Activated CD4-positive, alpha-beta T cell treated with anti-CD3 and anti-CD28 coated beads, Interleukin-2, amount 10 ng/mL, durations not matched to agents 7 days and 5 days (primary cell): ENCODE results near the gene CEP20. TPM values are rescaled to one million over a fixed set of nuclear protein-coding genes. Genes with fewer than 3 reads are reported as not detected.

Source experiments
- CTCF ChIA-PET: fragments of 350-600 bp; sonication (Branson Sonifier 250); formaldehyde crosslinking; loops from one replicate; lab custom pipeline; 2021; ENCODE audit warnings: antibody characterized with exemption; lab: Charles Lee
- POLR2A ChIA-PET: fragments of 350-600 bp; sonication (Branson Sonifier 250); formaldehyde crosslinking; loops from one replicate; lab custom pipeline; 2021; ENCODE audit warnings: antibody characterized with exemption; lab: Charles Lee
- DNase-seq: peaks from one replicate; pipeline ENCODE4 v3.0.0-alpha.2; 2020
- H3K27ac Mint-ChIP-seq: one replicate; pipeline ENCODE4 v1.8.0; 2021; ENCODE audit warnings: mild to moderate bottlenecking, moderate library complexity, mixed read lengths
- H3K27me3 Mint-ChIP-seq: one replicate; pipeline ENCODE4 v1.8.0; 2021; ENCODE audit warnings: mixed read lengths
- H3K36me3 Mint-ChIP-seq: one replicate; pipeline ENCODE4 v1.8.0; 2021; ENCODE audit warnings: low read depth, mixed read lengths
- H3K4me1 Mint-ChIP-seq: one replicate; pipeline ENCODE4 v1.8.0; 2021; ENCODE audit warnings: mixed read lengths
- H3K4me3 Mint-ChIP-seq: one replicate; pipeline ENCODE4 v1.8.0; 2021; ENCODE audit warnings: mild to moderate bottlenecking, moderate library complexity, mixed read lengths
- H3K9me3 Mint-ChIP-seq: one replicate; pipeline ENCODE4 v1.8.0; 2021; ENCODE audit warnings: mixed read lengths
- total RNA-seq, 2 experiments: library from RNA; stranded (reverse); gene quantifications; one replicate each; pipeline ENCODE4 v1.2.3, GENCODE V29; 2021

CEP20 gene
- total RNA-seq, 2 experiments from 2014 or later: 46.2 to 59.4 TPM

DNA sequence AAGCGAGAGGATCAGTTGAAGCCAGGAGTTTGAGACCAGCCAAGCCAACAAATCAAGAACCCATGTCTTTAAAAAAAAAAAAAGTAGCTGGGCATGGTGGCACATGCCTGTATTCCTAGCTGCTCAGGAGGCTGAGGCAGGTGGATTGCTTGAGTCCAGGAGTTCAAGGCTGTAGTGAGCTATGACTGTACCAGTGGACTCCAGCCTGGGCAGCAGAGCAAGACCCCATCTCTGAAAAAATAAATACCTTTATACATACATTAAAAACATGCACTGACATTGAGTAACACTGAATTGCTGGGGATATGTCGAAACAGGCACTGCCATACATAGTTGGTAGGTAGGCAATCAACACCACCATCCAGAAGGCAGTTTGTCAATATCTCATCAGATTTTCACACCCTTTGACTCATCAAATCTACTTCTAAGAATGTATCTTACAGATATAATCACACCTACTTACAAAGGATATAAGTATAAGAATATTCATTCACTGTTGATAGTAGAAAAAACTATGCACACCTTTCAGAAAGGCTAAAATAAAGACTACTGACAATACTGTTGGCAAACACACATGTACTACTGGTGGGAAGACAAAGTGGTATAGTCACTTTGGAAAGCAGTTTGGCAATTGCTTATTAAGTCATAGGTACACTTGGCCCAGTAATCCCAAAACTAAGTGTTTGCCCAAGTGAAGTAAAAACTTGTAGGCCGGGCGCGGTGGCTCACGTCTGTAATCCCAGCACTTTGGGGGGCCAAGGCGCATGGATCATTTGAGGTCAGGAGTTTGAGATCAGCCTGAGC is 6.4 kb upstream of the CEP20 start:
- no peak overlapping the region for H3K27ac Mint-ChIP-seq
- H3K4me3 Mint-ChIP-seq: no peak overlapping the region
- no peaks in the 10 kb centered on the region for H3K36me3 Mint-ChIP-seq
- peaks cover 24% of the 10 kb centered on the region for H3K4me1 Mint-ChIP-seq
- ChIA-PET POLR2A (interaction anchor here (0.6 kb wide), 2 partner anchors 15 to 144 kb away, joined by 4 to 5 read pairs; no protein-coding TSS in a partner anchor), CTCF (interaction anchor here (0.6 to 1.3 kb wide), 3 partner anchors 33 to 162 kb away, joined by 3 to 4 read pairs (median 4); no protein-coding TSS in a partner anchor)
- no peaks in the 10 kb centered on the region for H3K27me3 Mint-ChIP-seq
- H3K9me3 Mint-ChIP-seq: no peaks in the 10 kb centered on the region
- DNase-seq: no peak

DNA sequence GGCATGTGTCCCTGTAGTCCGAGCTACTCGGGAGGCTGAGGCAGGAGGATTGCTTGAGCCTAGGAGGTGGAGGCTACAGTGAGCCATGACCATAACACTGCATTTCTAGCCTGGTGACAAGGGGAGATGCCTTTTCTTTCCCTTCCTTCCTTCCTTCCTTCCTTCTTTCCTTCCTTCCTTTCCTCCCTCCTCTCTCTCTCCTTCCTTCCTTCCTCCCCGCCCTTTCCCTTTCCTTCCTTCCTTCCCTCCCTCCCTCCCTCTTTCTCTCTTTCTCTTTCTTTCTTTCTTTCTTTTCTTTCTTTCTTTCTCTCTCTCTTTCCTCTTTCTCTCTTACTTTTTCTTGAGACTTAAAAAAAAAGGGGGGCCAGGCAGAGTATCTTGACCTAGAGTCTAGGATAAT is 3.1 kb upstream of the CEP20 start:
- ChIA-PET CTCF (no interaction called here), POLR2A (no interaction called here)
- H3K27me3 Mint-ChIP-seq: no peaks in the 10 kb centered on the region
- peaks cover 6% of the 10 kb centered on the region for H3K36me3 Mint-ChIP-seq
- H3K27ac Mint-ChIP-seq: no peak overlapping the region
- no peak for DNase-seq
- no peak overlapping the region for H3K4me3 Mint-ChIP-seq
- no peaks in the 10 kb centered on the region for H3K9me3 Mint-ChIP-seq
- peaks cover 22% of the 10 kb centered on the region for H3K4me1 Mint-ChIP-seq

DNA sequence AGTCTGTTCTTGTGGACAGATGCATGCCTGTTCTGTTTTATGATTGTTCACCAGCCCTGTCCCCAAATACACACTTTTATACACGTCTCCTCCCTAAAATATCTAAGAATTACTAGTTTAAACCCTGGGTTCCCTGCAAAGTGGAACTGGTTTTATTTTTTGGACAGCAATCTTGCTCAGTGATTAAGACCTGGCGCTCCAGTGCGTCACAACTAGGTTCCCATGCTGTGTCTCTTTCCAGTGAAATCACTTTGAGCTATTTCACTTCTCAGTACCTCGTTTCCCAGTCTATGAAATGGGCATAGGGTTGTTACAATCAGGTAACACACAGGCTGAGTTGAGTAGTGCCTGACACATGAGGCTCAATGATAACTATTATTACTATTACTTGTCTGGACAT is 1.1 kb downstream of the CEP20 start:
- DNase-seq: no peak
- H3K9me3 Mint-ChIP-seq: no peaks in the 10 kb centered on the region
- no peaks in the 10 kb centered on the region for H3K27me3 Mint-ChIP-seq
- POLR2A ChIA-PET: interaction anchor here (0.8 kb wide), 1 partner anchor 10 kb away, joined by 3 read pairs; no protein-coding TSS in a partner anchor
- H3K36me3 Mint-ChIP-seq: peaks cover 17% of the 10 kb centered on the region
- H3K4me3 Mint-ChIP-seq: peak overlapping the region; percentile 100
- CTCF ChIA-PET: interaction anchor here (1.5 kb wide), 1 partner anchor 13 kb away, joined by 10 read pairs; no protein-coding TSS in a partner anchor
- peaks cover 35% of the 10 kb centered on the region for H3K4me1 Mint-ChIP-seq
- H3K27ac Mint-ChIP-seq: peak overlapping the region; percentile 99

DNA sequence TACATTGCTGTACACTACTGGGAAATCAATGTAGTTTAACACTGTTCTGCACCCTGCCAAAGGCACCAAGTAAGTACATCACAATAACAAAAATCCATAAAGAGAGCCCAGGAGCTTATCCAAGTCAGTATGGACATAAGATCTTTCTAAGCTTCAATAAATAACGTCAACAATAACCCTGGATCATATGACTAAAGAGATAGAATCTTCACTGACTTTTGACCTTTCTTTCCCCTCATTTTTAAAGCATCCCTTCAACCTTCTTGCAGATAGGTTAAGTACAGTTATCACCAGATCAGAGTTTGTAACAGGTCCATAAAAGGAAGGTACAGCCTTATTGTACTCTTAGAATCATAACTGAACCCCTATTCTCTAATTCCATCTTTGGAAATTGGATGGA is 2.3 kb downstream of the CEP20 start:
- Mint-ChIP-seq H3K27me3 (no peaks in the 10 kb centered on the region), H3K9me3 (no peaks in the 10 kb centered on the region), H3K27ac (no peak overlapping the region), H3K36me3 (peaks cover 25% of the 10 kb centered on the region), H3K4me3 (peak overlapping the region; percentile 0), H3K4me1 (peaks cover 35% of the 10 kb centered on the region)
- DNase-seq: no peak
- POLR2A ChIA-PET: no interaction called here
- CTCF ChIA-PET: interaction anchor here (0.6 to 0.9 kb wide), 3 partner anchors 10 to 14 kb away, joined by 3 to 4 read pairs (median 3); no protein-coding TSS in a partner anchor

DNA sequence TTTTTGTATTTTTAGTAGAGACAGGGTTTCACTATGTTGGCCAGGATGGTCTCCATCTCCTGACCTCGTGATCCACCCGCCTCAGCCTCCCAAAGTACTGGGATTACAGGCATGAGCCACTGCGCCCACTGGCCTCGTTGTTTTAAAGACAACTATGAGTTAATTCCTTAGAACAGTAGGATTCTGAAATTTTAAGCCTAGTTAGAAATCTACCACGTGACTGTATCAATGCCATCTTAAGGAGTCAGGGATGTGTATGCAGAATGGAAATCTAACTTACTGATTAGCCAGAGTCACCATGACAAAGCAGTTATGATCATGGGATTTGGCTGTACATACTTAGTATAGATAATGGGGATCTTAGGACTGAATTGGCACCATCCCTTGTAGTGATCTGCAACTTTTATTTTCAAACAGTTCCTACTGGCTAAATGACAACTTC is 2.8 kb downstream of the CEP20 start:
- H3K9me3 Mint-ChIP-seq: no peaks in the 10 kb centered on the region

DNA sequence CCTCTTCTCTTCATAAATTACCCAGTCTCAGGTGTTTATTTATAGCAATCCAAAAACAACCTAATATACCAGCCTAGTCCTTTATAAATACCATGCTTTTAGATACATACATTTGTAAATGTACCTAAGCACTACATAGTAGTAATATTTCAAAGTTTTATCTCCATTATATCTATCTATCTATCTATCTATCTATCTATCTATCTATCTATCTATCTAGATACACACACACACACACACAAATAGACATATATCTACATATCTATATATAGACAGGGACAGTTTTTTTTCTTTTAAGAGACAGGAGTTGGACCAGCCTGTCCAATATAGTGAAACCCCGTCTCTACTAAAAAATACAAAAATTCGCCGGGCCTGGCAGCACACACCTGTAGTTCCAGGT is 5.8 kb downstream of the CEP20 start:
- no peaks in the 10 kb centered on the region for H3K27me3 Mint-ChIP-seq
- ChIA-PET POLR2A (no interaction called here), CTCF (no interaction called here)
- no peak overlapping the region for H3K27ac Mint-ChIP-seq
- H3K9me3 Mint-ChIP-seq: no peaks in the 10 kb centered on the region
- H3K36me3 Mint-ChIP-seq: peaks cover 34% of the 10 kb centered on the region
- DNase-seq: no peak
- peaks cover 34% of the 10 kb centered on the region for H3K4me1 Mint-ChIP-seq
- H3K4me3 Mint-ChIP-seq: no peak overlapping the region

More for the DNA sequence above, 2.8 kb downstream of the CEP20 start:
- H3K4me3 Mint-ChIP-seq: no peak overlapping the region
- no peak overlapping the region for H3K27ac Mint-ChIP-seq
- H3K4me1 Mint-ChIP-seq: peaks cover 35% of the 10 kb centered on the region
- CTCF ChIA-PET: interaction anchor here (0.6 to 0.9 kb wide), 2 partner anchors 11 to 13 kb away, joined by 3 to 4 read pairs; no protein-coding TSS in a partner anchor
- DNase-seq: no peak
- H3K27me3 Mint-ChIP-seq: no peaks in the 10 kb centered on the region
- POLR2A ChIA-PET: no interaction called here
- peaks cover 25% of the 10 kb centered on the region for H3K36me3 Mint-ChIP-seq

DNA sequence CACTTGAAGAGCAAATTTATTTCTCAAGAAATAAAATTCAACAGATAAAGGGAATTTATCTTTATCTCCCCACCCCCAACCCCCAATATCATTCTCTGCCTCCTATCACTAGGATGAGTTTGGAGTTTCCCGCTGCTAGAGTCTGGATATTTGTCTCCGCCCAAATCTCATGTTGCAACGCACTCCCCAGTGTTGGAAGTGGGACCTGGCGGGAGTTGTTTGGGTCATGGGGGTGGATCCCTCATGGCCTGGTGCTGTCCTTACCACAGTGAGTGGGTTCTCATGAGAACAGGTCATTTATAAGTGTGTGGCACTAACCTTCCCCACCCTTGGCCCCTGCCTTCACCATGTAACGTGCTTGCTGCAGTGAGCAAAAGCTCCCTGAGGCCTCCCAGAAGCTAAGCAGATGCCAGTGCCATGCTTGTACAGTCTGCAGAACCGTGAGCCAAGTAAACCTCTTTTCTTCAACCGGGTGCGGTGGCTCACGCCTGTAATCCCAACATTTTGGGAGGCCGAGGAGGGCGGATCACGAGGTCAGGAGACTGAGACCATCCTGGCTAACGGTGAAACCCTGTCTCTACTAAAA is 6.5 kb downstream of the CEP20 start:
- H3K9me3 Mint-ChIP-seq: no peaks in the 10 kb centered on the region

DNA sequence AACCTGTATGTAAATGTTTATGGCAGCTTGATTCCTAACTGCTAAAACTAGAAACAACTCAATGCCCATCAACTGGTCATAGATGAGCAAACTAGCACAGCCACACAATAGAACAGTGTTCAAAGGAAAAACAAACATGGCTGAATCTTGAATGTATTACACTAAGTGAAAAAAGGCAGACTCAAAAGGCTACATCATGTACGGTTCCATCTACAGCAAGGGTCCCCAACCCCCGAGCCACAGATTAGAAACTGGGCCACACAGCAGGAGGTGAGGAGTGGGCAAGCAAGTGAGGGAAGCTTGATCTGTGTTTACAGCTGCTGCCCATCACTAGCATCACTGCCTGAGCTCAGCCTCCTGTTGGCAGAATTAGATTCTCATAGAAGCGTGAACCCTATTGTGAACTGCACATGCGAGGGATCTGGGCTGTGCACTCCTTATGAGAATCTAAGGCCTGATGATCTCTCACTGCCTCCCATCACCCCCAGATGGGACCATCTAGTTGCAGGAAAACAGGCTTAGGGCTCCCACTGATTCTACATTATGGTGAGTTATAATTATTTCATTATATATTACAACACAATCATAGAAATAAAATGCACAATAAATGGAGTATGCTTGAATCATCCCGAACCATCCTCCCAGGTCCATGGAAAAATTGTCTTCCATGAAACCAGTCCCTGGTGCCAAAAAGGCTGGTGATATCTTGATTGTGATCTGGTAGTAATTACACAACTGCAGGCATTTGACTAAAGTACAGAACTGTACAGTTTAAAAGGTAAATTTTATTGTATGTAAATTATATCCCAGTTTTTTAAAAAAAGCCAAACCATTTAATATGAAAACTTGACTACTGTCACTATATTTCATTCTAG is 7.7 kb downstream of the CEP20 start:
- no peak overlapping the region for H3K27ac Mint-ChIP-seq
- no peak for DNase-seq

More for the DNA sequence above, 6.5 kb downstream of the CEP20 start:
- Mint-ChIP-seq H3K27me3 (no peaks in the 10 kb centered on the region), H3K4me3 (no peak overlapping the region), H3K36me3 (peaks cover 31% of the 10 kb centered on the region), H3K27ac (no peak overlapping the region), H3K4me1 (peaks cover 28% of the 10 kb centered on the region)
- no peak for DNase-seq
- ChIA-PET CTCF (no interaction called here), POLR2A (no interaction called here)

DNA sequence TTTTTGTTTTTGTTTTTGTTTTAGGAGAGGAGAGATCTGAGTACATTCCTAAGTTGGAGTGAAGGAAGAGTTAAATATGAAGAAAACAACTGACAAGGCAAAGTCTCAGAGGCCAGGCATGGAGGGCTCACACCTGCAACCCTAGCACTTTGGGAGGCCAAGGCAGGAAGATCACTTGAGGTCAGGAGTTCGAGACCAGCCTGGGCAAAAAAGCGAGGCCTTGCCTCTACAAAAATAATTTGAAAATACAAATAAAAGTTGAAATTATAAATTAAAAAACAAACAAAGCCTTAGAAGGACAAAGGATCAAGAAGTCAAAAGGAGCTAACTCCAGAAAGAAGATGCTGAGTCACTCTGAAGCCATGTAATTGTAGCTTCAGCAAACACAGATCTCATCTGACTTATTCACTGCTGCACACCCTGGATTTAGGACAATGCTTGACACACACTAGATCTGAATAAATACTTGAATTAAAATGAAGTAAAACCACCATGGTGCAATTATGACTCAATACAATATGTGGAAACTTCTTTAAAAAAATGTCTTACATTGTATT is 9.1 kb downstream of the CEP20 start:
- peak overlapping the region; percentile 23 for H3K27ac Mint-ChIP-seq
- H3K27me3 Mint-ChIP-seq: no peaks in the 10 kb centered on the region
- no peak for DNase-seq
- H3K4me3 Mint-ChIP-seq: no peak overlapping the region
- POLR2A ChIA-PET: interaction anchor here (0.5 kb wide), 1 partner anchor 15 kb away, joined by 5 read pairs; no protein-coding TSS in a partner anchor
- H3K4me1 Mint-ChIP-seq: peaks cover 17% of the 10 kb centered on the region
- H3K9me3 Mint-ChIP-seq: no peaks in the 10 kb centered on the region
- CTCF ChIA-PET: interaction anchor here (0.7 kb wide), 1 partner anchor 83 kb away, joined by 5 read pairs; no protein-coding TSS in a partner anchor
- H3K36me3 Mint-ChIP-seq: peaks cover 27% of the 10 kb centered on the region

More for the DNA sequence above, 7.7 kb downstream of the CEP20 start:
- ChIA-PET POLR2A (no interaction called here), CTCF (no interaction called here)
- Mint-ChIP-seq H3K4me1 (peaks cover 19% of the 10 kb centered on the region), H3K27me3 (no peaks in the 10 kb centered on the region), H3K9me3 (no peaks in the 10 kb centered on the region), H3K4me3 (no peak overlapping the region), H3K36me3 (peaks cover 27% of the 10 kb centered on the region)

DNA sequence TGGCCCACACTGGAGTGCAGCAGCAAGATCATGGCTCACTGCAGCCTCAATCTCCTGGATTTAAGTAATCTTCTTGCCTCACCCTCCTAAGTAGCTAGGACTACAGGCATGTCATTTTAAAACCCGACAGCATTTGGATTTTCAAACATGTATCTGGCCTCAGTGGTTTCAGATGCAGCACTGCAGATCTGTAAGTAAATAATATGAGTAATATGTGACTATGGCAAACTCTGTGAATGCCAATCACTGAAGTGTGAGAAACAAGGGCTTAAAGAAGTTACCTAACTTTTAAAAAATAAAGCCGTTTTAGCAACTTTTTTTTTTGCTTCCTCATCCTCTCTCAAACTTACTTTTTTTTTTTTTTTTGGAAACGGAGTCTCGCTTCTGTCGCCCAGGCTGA is 11.9 kb downstream of the CEP20 start:
- ChIA-PET POLR2A (no interaction called here), CTCF (interaction anchor here (1.2 to 1.5 kb wide), 2 partner anchors 21 to 252 kb away, joined by 3 to 5 read pairs; no protein-coding TSS in a partner anchor)
- Mint-ChIP-seq H3K27me3 (no peaks in the 10 kb centered on the region), H3K4me1 (peaks cover 15% of the 10 kb centered on the region), H3K27ac (no peak overlapping the region), H3K36me3 (peaks cover 19% of the 10 kb centered on the region), H3K4me3 (no peak overlapping the region), H3K9me3 (no peaks in the 10 kb centered on the region)
- DNase-seq: no peak

DNA sequence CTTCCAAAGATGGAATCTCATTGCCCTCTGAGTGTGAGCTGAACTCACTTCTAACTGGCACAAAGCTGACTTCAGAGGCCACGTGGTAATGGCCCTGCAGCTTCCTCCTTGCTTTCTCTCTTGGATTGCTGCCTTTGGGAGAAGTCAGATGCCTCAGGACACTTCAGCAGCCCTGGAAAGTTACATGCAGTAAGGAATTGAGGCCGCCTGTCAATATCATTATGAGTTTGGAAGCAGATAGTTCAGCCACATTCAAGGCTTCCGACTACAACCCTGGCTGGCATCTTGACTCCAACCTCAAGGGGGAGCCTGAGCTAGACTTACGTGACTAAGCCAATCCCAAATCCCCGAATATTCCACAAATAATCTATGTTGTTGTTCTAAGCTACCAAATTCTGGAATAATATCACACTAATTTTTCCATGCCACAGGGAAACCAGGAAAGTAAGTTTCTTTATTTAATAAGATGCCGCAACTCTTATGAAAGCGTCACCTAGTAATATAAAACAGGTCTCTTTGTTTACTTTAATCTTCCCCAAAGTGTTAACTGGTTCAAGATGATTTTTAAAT is 13.6 kb downstream of the CEP20 start:
- Mint-ChIP-seq H3K36me3 (peaks cover 19% of the 10 kb centered on the region), H3K27ac (no peak overlapping the region), H3K27me3 (no peaks in the 10 kb centered on the region), H3K9me3 (no peaks in the 10 kb centered on the region), H3K4me1 (peaks cover 11% of the 10 kb centered on the region), H3K4me3 (no peak overlapping the region)
- POLR2A ChIA-PET: no interaction called here
- peak; percentile 20 for DNase-seq
- CTCF ChIA-PET: interaction anchor here (0.9 to 2.5 kb wide), 5 partner anchors 10 to 24 kb away, joined by 3 to 10 read pairs (median 4); partner anchors contain the start of gene CEP20
